NCI-H2196 (cell line): ENCODE measurements around the gene SEC24C.
A peak's percentile ranks its signal among the peaks of the same experiment; 100 is the strongest.

ENCODE experiments used
- DNase-seq: peaks from one replicate; lab custom pipeline; 2025; ENCODE audit not compliant: unreplicated experiment; lab: John Stamatoyannopoulos, UW

SEC24C gene

DNA sequence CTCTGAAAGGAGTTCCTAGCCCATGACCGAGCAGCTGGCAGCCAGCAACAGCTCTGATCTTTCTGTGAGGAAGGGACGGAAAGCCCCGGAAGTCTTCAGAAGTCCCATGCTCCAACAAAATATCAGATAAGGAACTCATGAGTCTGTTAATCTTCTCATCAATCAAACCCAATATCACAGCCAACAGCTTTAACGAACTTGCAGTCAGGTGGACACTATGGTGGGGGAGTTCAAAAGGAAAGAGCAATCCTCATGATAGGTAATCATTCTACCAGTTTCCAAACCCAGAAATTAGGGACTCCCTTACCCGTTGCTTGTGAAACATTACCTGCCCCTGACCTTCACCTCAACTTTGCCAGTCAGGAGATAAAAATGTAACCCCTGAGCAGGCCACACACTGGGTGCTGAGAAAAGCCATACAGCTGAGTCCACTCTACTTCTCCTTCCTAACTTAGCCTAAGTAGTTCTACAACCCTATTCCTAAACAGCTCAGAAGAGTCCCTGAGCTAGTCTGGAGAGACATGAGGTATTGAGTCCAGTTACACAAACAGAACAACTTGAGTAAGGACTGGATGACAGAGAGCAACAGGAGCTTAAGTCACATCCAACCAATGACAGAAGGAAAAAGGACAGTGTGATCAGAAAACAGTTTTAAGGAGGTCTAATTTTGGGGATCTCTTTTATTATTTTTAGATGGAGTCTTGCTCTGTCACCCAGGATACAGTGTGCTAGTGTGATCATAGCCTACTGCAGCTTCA lies 65.1 kb downstream of the SEC24C start:
- no peak for DNase-seq

- DNase-seq = no peak
Observed at GRCh38 chr10:73810358-73810734, 66.2 kb downstream of the SEC24C start.

GRCh38 chr10:73810735-73811465 lies 66.7 kb downstream of the SEC24C start:
- DNase-seq = no peak

GRCh38 chr10:73812657-73813056 lies 68.5 kb downstream of the SEC24C start:
- no peak for DNase-seq

DNA sequence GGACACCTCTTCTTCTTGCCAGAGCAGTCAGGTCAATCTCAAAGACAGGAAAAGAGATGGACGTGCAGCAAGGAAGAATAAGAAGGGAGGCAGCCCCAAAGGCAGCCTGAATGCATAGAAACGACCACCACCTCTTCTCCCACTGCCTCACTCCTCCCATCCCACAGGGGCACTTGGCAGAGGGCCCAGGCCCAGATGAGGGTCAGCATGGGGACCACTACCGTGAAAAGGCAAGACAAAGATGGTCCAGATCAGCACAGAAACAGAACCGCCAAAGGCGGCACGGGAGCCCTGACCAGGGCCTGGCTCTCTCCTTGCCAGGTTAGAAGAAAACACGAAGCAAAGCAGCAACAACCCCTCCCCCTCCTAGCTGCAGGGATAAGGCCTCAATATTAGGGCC lies 69.2 kb downstream of the SEC24C start:
- no peak for DNase-seq

DNA sequence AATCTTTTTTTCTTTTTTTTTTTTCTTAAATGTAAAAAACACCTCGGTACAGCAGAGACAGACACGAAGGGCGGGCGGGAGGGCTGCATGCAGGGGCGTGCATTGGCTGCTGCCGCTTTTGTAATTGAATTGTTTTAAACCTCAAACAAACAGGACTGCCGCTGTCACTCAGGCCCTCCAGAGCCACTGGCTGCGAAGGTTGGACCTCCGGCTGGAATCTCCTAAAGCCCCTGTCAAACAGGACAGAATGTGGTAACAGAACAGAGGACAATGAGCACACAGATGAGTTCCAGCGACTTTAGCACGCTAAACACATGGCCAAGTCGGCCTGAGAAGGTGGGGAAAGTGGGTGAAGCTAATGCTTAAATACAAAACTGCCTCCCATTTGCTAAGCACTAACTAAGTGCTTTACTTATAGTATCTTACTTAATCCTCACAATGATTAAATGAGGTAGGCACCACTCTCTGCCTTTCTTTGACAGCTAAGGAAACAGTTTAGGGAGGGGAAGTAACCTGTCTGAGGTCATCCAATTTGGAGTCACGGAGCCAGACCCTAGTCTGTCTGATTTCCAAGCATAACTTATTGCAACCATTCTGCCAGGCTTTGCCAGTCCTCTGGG lies 70.2 kb downstream of the SEC24C start:
- DNase-seq = no peak

DNA sequence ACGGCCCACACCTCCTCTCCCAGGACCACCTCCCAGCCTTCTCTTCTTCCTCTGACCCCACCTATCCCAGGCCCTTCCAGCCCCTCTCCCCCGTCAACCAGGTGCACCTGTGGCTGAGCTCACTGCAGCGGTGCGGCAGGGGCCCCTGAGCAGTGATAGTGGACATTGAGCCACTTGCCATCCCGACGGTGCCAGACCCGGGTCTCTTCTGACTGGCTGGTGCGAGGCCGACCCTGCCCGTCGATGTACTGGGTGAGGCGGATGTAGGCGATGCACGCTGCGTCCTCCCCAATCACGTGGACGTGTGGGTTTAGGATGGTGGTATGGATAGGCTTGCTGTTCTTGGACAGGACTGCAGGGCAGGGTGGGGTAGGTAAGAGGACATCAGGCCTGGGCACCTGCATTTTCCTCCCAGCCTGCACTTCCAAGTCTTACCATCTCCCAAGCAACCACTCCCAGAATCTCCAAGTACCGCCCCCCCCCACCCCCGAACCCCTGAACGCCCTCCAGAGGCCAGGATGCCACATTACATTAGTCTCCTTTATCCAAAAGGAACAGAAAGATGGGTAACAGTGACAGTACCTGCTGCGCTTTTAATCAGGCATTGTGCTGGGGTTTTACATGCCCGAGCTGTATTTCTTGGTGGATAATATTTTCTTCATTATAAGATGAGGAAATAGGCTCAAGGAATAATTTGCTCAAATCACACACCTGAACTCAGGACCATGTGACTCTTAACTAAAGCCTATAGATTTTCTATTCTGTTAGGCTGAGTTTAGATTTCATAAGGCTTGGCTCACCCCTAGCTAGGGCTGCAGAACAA lies 70.9 kb downstream of the SEC24C start:
- DNase-seq = no peak

GRCh38 chr10:73815719-73816030 lies 71.5 kb downstream of the SEC24C start:
- DNase-seq = no peak

GRCh38 chr10:73816917-73817729 lies 73.0 kb downstream of the SEC24C start:
- DNase-seq = peak; percentile 17

DNA sequence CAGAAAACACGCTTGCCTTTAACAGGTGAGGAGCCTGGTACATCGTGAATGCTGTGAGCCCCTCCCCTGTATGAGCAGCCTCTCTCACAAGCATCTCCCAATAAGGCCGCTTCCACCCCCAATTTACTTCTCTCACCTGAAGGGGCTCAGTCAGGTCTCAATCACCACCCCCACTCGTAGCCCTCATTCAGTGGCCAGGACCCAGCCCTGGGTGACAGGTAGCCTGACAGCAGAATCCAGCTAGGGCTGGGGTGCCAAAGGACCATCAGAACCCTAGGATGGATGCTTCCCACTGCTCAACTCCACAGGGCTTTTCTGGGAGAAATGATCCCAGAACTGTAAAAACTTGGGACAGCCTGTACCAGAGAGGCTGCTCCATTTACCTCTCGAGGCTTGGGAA lies 73.7 kb downstream of the SEC24C start:
- no peak for DNase-seq

DNA sequence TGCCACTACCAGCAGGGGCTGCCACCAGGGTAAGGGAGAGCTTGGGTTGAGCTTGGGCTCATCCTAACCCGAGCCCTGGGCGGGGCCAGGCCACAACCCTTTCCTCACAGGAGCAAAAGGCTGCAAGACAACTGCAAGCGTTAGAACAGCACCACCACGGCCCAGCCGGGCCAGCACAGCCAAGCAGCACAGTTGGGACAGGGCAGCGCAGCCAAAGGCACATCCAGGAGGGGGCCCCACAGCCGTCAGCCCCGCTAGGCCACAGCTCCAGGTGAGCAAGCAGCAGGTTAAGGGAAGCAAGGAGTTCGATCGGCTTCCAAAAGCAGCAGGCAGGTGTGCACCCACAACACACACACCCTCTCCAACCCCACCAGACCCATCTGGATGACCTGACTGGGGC lies 74.2 kb downstream of the SEC24C start:
- DNase-seq = no peak

DNA sequence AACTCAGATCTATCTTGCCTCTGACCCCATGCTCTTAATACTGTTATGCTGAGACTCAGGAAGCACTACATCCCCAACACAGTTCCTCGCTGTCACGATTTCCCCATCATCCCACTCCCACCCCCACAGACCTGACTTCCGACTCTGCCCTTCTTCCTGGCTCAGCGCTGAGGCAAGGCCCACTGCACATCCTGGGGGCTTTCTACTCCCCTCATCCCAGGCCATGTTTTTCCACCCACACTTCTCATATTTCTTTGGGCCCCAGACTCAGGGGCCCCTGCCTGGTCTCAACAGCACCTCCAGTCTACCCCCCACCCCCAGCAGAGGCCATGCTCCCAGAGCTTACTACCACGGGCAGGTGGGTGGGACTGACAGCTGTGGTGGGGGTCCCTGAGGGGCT lies 74.9 kb downstream of the SEC24C start:
- DNase-seq = no peak

GRCh38 chr10:73819513-73820093 lies 75.4 kb downstream of the SEC24C start:
- DNase-seq = peak; percentile 81
